Neural cell (in vitro differentiated cells): Measurements from ENCODE around the gene PCK1.

Experiments
- EP300 ChIP-seq: fragments of 450-650 bp; conservative IDR thresholded peaks from 2 replicates; pipeline ENCODE4 v1.6.1; 2014; ENCODE audit warnings: antibody characterized with exemption, mild to moderate bottlenecking, moderate library complexity; ENCODE audit not compliant: poor library complexity, severe bottlenecking
- EZH2 ChIP-seq: fragments of 200-600, 300-800 bp; shearing (Covaris generic), sonication (generic); IDR thresholded peaks from 2 replicates; pipeline ENCODE4 v1.6.1; 2014; ENCODE audit warnings: antibody characterized with exemption, low read length, borderline replicate concordance, mild to moderate bottlenecking; ENCODE audit not compliant: insufficient read depth, poor library complexity, severe bottlenecking
- MXI1 ChIP-seq: fragments of 450-650 bp; conservative IDR thresholded peaks from 2 replicates; pipeline ENCODE4 v1.6.1; 2014; ENCODE audit warnings: antibody characterized with exemption, mild to moderate bottlenecking; ENCODE audit not compliant: poor library complexity, severe bottlenecking
- POLR2AphosphoS5 ChIP-seq: IDR thresholded peaks from 2 replicates; pipeline ENCODE4 v1.6.1; 2012
- RAD21 ChIP-seq: fragments of 450-650 bp; conservative IDR thresholded peaks from 2 replicates; pipeline ENCODE4 v1.6.1; 2014; ENCODE audit warnings: antibody characterized with exemption, mild to moderate bottlenecking, moderate library complexity
- REST ChIP-seq: IDR thresholded peaks from 2 replicates; pipeline ENCODE4 v1.6.1; 2012; ENCODE audit warnings: borderline replicate concordance
- SMC3 ChIP-seq: fragments of 450-650 bp; conservative IDR thresholded peaks from 2 replicates; pipeline ENCODE4 v1.6.1; 2014; ENCODE audit warnings: antibody characterized with exemption, mild to moderate bottlenecking, moderate library complexity; ENCODE audit not compliant: poor library complexity
- TAF1 ChIP-seq: IDR thresholded peaks from 2 replicates; pipeline ENCODE4 v1.6.1; 2012; ENCODE audit warnings: low read depth
- TF ChIP-seq, protein P1 (sequence below): fragments of 450-650 bp; IDR thresholded peaks from 2 replicates; pipeline ENCODE4 v1.5.1; 2014; ENCODE audit warnings: antibody characterized with exemption, mild to moderate bottlenecking, moderate library complexity; ENCODE audit not compliant: poor library complexity, severe bottlenecking

DNA sequence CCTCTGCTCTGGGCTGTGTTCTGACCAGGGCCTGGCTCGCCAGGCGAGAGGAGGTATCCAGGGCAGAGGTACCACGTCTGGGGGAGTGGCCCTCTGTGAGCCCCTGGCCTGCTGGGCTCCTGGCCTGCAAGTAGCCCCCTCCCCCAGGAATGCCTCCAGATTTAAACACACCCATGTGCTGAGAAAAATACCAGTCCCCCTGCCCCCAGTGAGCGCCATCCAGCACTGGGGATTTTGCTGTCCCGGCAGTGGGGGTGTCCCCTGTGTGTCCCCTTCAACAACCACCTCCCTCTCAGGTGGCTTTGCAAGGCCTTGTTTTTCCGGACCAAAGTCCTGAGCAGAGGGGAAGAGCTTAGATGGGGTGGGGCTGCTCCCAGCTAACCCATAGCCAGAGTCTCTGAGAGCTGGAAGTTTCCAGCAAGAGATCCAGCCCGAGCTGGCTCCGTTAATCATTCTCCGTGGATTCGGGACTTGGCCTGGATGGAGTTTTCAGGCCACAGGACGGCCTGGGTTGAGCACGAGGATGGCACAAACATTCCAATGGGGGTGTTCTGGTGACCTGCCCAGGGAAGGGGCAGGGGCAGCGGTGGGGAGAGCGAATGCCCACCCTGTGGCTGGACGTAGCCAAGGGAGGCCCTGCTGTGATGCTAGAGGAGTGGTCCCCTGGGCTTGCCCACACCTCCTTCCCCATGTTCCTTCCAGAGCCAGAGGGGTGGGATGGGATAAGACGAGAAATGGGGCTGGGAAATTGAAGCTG is 29.0 kb downstream of the PCK1 start:
- TF ChIP-seq EP300, result no peak
- TF ChIP-seq EZH2, result no peak
- TF ChIP-seq, protein P1, sequence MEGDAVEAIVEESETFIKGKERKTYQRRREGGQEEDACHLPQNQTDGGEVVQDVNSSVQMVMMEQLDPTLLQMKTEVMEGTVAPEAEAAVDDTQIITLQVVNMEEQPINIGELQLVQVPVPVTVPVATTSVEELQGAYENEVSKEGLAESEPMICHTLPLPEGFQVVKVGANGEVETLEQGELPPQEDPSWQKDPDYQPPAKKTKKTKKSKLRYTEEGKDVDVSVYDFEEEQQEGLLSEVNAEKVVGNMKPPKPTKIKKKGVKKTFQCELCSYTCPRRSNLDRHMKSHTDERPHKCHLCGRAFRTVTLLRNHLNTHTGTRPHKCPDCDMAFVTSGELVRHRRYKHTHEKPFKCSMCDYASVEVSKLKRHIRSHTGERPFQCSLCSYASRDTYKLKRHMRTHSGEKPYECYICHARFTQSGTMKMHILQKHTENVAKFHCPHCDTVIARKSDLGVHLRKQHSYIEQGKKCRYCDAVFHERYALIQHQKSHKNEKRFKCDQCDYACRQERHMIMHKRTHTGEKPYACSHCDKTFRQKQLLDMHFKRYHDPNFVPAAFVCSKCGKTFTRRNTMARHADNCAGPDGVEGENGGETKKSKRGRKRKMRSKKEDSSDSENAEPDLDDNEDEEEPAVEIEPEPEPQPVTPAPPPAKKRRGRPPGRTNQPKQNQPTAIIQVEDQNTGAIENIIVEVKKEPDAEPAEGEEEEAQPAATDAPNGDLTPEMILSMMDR, result no peak
- TF ChIP-seq POLR2AphosphoS5, result no peak
- TF ChIP-seq RAD21, result no peak
- TF ChIP-seq SMC3, result no peak
- TF ChIP-seq REST, result no peak
- TF ChIP-seq TAF1, result no peak
- TF ChIP-seq MXI1, result no peak
